KMS-11 (cell line): ENCODE results near the gene AK5.

Experiments
- H2AFZ ChIP-seq: fragments of 200-600 bp; sonication (generic); 2 replicates; pipeline ENCODE4 v1.6.1; 2016; ENCODE audit warnings: antibody characterized with exemption, mixed run types, low read depth
- H3K27ac ChIP-seq: fragments of 200-600 bp; sonication (generic); 2 replicates; pipeline ENCODE4 v1.6.1; 2016; ENCODE audit warnings: mild to moderate bottlenecking, mixed run types
- H3K27me3 ChIP-seq: fragments of 200-600 bp; sonication (generic); 2 replicates; pipeline ENCODE4 v1.6.1; 2017; ENCODE audit warnings: mild to moderate bottlenecking, low read depth, mixed run types, moderate library complexity; ENCODE audit not compliant: insufficient read depth
- H3K36me3 ChIP-seq: fragments of 200-600 bp; sonication (generic); 2 replicates; pipeline ENCODE4 v1.6.1; 2017; ENCODE audit warnings: mild to moderate bottlenecking, mixed run types; ENCODE audit not compliant: insufficient read depth
- H3K4me1 ChIP-seq: fragments of 200-600 bp; sonication (generic); 2 replicates; pipeline ENCODE4 v1.6.1; 2016; ENCODE audit warnings: mild to moderate bottlenecking, low read depth, mixed run types; ENCODE audit not compliant: poor library complexity, severe bottlenecking
- H3K4me2 ChIP-seq: fragments of 200-600 bp; sonication (generic); 2 replicates; pipeline ENCODE4 v1.7.0; 2016; ENCODE audit warnings: mild to moderate bottlenecking, mixed run types
- H3K4me3 ChIP-seq: fragments of 200-600 bp; sonication (generic); IDR thresholded peaks from 2 replicates; pipeline ENCODE4 v1.6.1; 2017; ENCODE audit warnings: low read depth, low read length, mixed read lengths; ENCODE audit not compliant: insufficient read depth
- H3K79me2 ChIP-seq: fragments of 200-600 bp; sonication (generic); 2 replicates; pipeline ENCODE4 v1.6.1; 2016; ENCODE audit warnings: low read depth, mixed run types; ENCODE audit not compliant: insufficient read depth
- H3K9ac ChIP-seq: fragments of 200-600 bp; sonication (generic); 2 replicates; pipeline ENCODE4 v1.6.1; 2016; ENCODE audit warnings: mild to moderate bottlenecking, mixed run types
- H4K20me1 ChIP-seq: fragments of 200-600 bp; sonication (generic); 2 replicates; pipeline ENCODE4 v1.6.1; 2016; ENCODE audit warnings: mild to moderate bottlenecking, mixed run types; ENCODE audit not compliant: insufficient read depth
- CTCF ChIP-seq: fragments of 200-600 bp; sonication (generic); conservative IDR thresholded peaks from 2 replicates; pipeline ENCODE4 v1.6.1; 2017; ENCODE audit warnings: low read depth, mild to moderate bottlenecking, antibody characterized with exemption, low read length, moderate library complexity, mixed read lengths

The AK5 gene

GRCh38 chr1:77594366-77595112, 312.7 kb downstream of the AK5 start:
- Histone ChIP-seq H3K27me3 (no peaks in the 10 kb centered on the region), H3K79me2 (no peaks in the 10 kb centered on the region), H3K9ac (no peak overlapping the region), H3K4me2 (no peak overlapping the region), H3K27ac (no peak overlapping the region), H3K4me3 (no peak overlapping the region), H3K4me1 (peaks cover 9% of the 10 kb centered on the region), H2AFZ (no peak overlapping the region), H4K20me1 (no peaks in the 10 kb centered on the region), H3K36me3 (no peaks in the 10 kb centered on the region)
- TF ChIP-seq CTCF, result no peak

GRCh38 chr1:77597310-77597709, 315.5 kb downstream of the AK5 start:
- no peak for TF ChIP-seq CTCF
- H3K79me2 ChIP-seq, result no peaks in the 10 kb centered on the region

GRCh38 chr1:77605246-77606026, 323.6 kb downstream of the AK5 start:
- Histone ChIP-seq H3K4me2 (peak overlapping the region; percentile 37), H2AFZ (no peak overlapping the region), H3K79me2 (no peaks in the 10 kb centered on the region; the same call in 1 of the 2 replicates), H3K36me3 (no peaks in the 10 kb centered on the region), H3K4me3 (no peak overlapping the region), H3K27ac (peak overlapping the region; percentile 53), H3K27me3 (no peaks in the 10 kb centered on the region), H4K20me1 (no peaks in the 10 kb centered on the region), H3K9ac (no peak overlapping the region), H3K4me1 (peaks cover 23% of the 10 kb centered on the region)
- TF ChIP-seq CTCF, result no peak

More at GRCh38 chr1:77597310-77597709, 315.5 kb downstream of the AK5 start:
- H3K36me3 ChIP-seq, result no peaks in the 10 kb centered on the region
- no peak overlapping the region for H3K4me2 ChIP-seq
- no peak overlapping the region for H3K9ac ChIP-seq
- no peak overlapping the region for H3K4me3 ChIP-seq
- H2AFZ ChIP-seq, result no peak overlapping the region
- H3K4me1 ChIP-seq, result peaks cover 9% of the 10 kb centered on the region
- H4K20me1 ChIP-seq, result no peaks in the 10 kb centered on the region
- no peaks in the 10 kb centered on the region for H3K27me3 ChIP-seq
- H3K27ac ChIP-seq, result no peak overlapping the region

- no peak overlapping the region for H2AFZ ChIP-seq
- H3K36me3 ChIP-seq, result no peaks in the 10 kb centered on the region
- no peak overlapping the region for H3K4me3 ChIP-seq
- no peak for TF ChIP-seq CTCF
- H4K20me1 ChIP-seq, result no peaks in the 10 kb centered on the region
- H3K27me3 ChIP-seq, result no peaks in the 10 kb centered on the region
- no peak overlapping the region for H3K27ac ChIP-seq
- H3K9ac ChIP-seq, result no peak overlapping the region
- H3K4me1 ChIP-seq, result peaks cover 23% of the 10 kb centered on the region
- H3K4me2 ChIP-seq, result no peak overlapping the region
- no peaks in the 10 kb centered on the region; the same call in 1 of the 2 replicates for H3K79me2 ChIP-seq
Measured at GRCh38 chr1:77608893-77609292, 327.1 kb downstream of the AK5 start.
